Effector memory CD8-positive, alpha-beta T cell (primary cell): ENCODE results near the gene DISC1.

ENCODE experiments used
- ATAC-seq: fragments of 150-1000 bp; cut with Tn5 transposase; replicated peaks from 2 replicates; pipeline ENCODE4 v1.10.0; 2021; ENCODE audit warnings: mild to moderate bottlenecking, moderate library complexity
- DNase-seq, 3 experiments: peaks; one replicate each; pipeline ENCODE4 v3.0.0; 2021
- H3K27ac Mint-ChIP-seq, 2 donors: one replicate each; pipeline ENCODE4 v1.8.0; 2022; ENCODE audit warnings: mild to moderate bottlenecking in 2 of 2, mixed read lengths in 2 of 2, moderate library complexity in 2 of 2
- H3K27me3 Mint-ChIP-seq, 2 donors: one replicate each; pipeline ENCODE4 v1.8.0; 2022; ENCODE audit warnings: mixed read lengths in 2 of 2
- H3K36me3 Mint-ChIP-seq: one replicate; pipeline ENCODE4 v1.8.0; 2022; ENCODE audit warnings: mild to moderate bottlenecking, moderate library complexity, mixed read lengths; ENCODE audit not compliant: insufficient read depth
- H3K4me1 Mint-ChIP-seq, 2 donors: one replicate each; pipeline ENCODE4 v1.8.0; 2022; ENCODE audit warnings: low read depth in 2 of 2, mixed read lengths in 2 of 2
- H3K4me3 Mint-ChIP-seq, 2 donors: one replicate each; pipeline ENCODE4 v1.8.0; 2022; ENCODE audit warnings: mild to moderate bottlenecking in 2 of 2, mixed read lengths in 2 of 2, moderate library complexity in 2 of 2
- H3K9me3 Mint-ChIP-seq, 2 donors: one replicate each; pipeline ENCODE4 v1.8.0; 2022; ENCODE audit warnings: mixed read lengths in 2 of 2

Gene DISC1

DNA sequence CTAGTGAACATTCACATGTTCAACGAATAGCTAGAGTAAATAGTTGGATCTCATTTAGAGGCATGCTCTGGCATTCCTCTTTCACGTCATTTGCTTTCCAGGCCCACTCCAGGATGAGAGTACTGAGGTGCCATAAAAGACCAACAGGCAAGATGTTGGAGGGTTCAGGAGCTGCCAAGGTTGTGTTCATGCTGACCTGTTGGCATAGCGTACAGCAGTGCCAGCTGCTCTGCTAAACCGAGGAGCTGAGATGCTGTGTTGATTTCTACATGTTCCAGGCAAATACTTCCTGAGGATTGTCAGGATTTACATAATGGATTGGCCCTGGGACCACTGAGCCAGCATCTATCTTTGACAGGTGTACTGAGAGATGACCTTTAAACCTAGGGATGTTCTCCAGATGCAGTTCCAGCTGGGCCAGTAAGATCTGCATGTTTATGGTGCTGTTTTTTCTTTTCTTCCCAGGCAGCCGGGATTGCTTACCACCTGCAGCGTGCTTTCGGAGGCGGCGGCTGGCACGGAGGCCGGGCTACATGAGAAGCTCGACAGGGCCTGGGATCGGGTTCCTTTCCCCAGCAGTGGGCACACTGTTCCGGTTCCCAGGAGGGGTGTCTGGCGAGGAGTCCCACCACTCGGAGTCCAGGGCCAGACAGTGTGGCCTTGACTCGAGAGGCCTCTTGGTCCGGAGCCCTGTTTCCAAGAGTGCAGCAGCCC lies 66.9 kb downstream of the DISC1 start:
- Mint-ChIP-seq H3K4me1 (peaks cover 0 to 7% of the 10 kb centered on the region in 2 donors), H3K27ac (no peak overlapping the region), H3K36me3 (no peaks in the 10 kb centered on the region), H3K4me3 (no peak overlapping the region), H3K27me3 (no peaks in the 10 kb centered on the region), H3K9me3 (no peaks in the 10 kb centered on the region)
- ATAC-seq, result no peak
- no peak for DNase-seq

DNA sequence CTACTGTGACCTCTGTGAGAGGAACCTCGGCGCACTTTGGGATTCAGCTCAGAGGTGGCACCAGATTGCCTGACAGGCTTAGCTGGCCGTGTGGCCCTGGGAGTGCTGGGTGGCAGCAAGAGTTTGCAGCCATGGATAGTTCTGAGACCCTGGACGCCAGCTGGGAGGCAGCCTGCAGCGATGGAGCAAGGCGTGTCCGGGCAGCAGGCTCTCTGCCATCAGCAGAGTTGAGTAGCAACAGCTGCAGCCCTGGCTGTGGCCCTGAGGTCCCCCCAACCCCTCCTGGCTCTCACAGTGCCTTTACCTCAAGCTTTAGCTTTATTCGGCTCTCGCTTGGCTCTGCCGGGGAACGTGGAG lies 67.5 kb downstream of the DISC1 start:
- Mint-ChIP-seq H3K36me3 (no peaks in the 10 kb centered on the region), H3K27me3 (no peaks in the 10 kb centered on the region), H3K4me3 (no peak overlapping the region), H3K4me1 (peaks cover 0 to 7% of the 10 kb centered on the region in 2 donors), H3K27ac (no peak overlapping the region), H3K9me3 (no peaks in the 10 kb centered on the region)
- ATAC-seq, result no peak
- no peak for DNase-seq

DNA sequence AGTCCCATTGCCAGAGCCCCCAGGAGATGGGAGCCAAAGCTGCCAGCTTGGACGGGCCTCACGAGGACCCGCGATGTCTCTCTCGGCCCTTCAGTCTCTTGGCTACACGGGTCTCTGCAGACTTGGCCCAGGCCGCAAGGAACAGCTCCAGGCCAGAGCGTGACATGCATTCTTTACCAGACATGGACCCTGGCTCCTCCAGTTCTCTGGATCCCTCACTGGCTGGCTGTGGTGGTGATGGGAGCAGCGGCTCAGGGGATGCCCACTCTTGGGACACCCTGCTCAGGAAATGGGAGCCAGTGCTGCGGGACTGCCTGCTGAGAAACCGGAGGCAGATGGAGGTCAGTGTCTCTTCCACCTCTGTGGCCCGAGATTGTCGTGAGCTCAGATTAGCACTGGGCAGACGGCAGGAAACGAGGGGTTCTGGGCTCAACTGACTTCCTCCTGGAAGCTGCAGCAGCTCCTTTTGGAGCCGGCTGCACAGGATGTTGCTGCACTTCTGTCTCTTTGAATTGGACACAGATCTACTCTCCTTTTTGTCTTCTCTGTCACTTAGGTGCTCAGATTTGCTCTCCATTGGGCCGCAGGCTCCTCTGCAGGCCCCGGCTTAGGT lies 68.0 kb downstream of the DISC1 start:
- no peak for DNase-seq
- H3K4me3 Mint-ChIP-seq, result no peak overlapping the region
- ATAC-seq, result no peak
- H3K36me3 Mint-ChIP-seq, result no peaks in the 10 kb centered on the region
- peak overlapping the region in 1 of 2 donors; percentile 30 for H3K27ac Mint-ChIP-seq
- no peaks in the 10 kb centered on the region for H3K9me3 Mint-ChIP-seq
- H3K4me1 Mint-ChIP-seq, result peaks cover 2 to 10% of the 10 kb centered on the region in 2 donors
- no peaks in the 10 kb centered on the region for H3K27me3 Mint-ChIP-seq

DNA sequence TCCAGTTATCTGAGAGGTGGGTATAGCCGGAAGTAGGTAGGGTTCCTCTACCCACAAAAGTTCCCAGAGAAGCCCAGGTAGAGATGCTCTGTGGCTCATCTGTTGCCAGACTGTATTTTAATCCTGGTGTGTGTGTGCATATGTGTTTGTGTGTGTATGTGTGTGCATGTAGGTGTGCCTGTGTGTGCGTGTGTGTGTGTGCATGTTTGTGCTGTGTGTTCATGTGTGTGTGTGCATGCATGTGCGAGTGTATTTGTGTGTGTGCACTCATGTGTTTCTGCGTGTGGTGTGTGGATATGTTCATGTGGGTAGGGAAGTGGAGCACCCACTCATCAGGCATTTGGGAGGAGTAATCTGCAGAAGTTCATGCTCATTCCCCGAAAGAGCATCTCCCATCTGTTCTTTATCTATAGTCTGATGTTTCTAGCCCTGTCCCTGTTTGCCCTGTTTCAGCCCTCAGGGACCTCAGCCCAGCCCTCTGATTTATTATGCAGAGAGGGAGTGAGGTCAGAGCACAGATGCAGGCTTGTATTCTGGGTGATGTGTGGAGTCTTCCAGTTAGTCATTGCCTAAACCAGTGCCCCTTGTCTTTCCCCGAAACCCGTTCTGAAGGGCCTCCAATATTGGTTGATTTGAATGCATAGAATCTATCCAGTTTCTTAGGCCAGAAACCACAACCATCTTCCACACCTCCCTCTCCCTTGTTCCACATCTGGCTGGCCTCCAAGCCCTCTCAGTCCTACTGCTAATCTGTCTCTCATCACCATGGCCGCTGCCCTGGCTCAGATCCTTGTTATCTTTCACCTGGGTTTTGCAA lies 69.1 kb downstream of the DISC1 start:
- no peak for ATAC-seq
- no peak overlapping the region for H3K27ac Mint-ChIP-seq
- H3K36me3 Mint-ChIP-seq, result no peaks in the 10 kb centered on the region

DNA sequence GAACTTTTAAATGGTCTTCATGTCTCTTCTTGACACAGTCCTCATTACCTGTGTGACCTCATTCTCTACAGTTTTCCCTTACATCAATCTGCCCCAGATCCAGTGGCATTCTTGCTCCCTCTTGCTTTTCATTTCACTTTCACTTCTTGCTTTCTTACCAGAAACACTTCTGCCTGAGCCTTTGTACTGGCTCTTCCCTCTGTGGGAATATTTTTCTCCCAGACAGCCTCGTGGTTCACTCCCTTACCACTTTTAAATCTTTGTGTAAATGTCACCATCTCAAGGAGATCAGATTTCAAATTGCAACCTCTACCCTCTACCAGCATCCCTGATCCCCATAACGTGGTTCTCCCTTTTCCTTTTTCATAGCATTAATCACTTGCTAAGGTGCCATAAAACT lies 73.2 kb downstream of the DISC1 start:
- DNase-seq (no peak), ATAC-seq (no peak)
- Mint-ChIP-seq H3K27ac (peak overlapping the region in 1 of 2 donors; percentile 2), H3K36me3 (peaks cover 2% of the 10 kb centered on the region), H3K9me3 (no peaks in the 10 kb centered on the region), H3K4me3 (no peak overlapping the region), H3K27me3 (no peaks in the 10 kb centered on the region), H3K4me1 (peaks cover 8 to 11% of the 10 kb centered on the region in 2 donors)

More for the DNA sequence above, 69.1 kb downstream of the DISC1 start:
- Mint-ChIP-seq H3K9me3 (no peaks in the 10 kb centered on the region), H3K27me3 (no peaks in the 10 kb centered on the region), H3K4me1 (peaks cover 8 to 12% of the 10 kb centered on the region in 2 donors), H3K4me3 (no peak overlapping the region)
- no peak for DNase-seq

DNA sequence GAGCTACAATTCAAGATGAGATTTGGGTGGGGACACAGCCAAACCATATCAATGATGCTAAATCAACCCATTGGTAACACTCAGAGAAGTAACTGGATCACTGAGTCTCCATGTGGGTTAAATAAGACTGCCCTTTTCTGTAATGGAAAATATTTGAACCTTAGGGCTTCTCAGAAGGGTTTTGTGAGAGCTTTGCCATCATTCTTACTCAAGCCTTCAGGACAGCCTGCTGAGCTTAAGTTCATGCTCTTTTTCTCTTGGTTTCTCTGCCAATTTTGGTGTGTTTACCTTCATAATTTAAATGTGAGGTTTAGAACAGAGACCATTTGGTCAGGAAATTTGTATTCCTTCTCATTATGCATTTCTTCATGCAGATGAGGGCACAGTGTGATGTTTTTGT lies 74.7 kb downstream of the DISC1 start:
- H3K4me1 Mint-ChIP-seq, result peaks cover 8 to 9% of the 10 kb centered on the region in 2 donors
- no peak overlapping the region for H3K4me3 Mint-ChIP-seq
- no peaks in the 10 kb centered on the region for H3K27me3 Mint-ChIP-seq
- no peak overlapping the region for H3K27ac Mint-ChIP-seq
- H3K9me3 Mint-ChIP-seq, result no peaks in the 10 kb centered on the region
- H3K36me3 Mint-ChIP-seq, result peaks cover 2% of the 10 kb centered on the region
- DNase-seq (no peak), ATAC-seq (no peak)

DNA sequence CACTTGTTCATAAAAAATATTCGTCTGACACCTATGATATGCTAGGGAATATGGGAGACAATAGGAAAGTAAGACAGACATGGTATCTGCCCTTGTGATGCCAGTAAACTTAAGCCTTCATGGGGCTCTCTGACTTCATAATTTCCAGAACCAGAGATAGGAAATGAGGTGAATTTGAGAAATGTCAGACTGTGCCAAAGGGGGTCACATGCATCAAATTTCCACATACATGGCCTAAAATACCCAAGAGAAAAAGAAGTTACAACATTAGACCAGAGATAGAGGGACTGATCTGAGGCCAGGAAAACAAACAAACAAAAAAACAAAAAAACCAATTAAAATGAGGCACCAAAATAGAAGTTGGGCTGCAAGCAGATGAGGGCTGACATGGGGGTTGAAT lies 75.7 kb downstream of the DISC1 start:
- Mint-ChIP-seq H3K4me1 (peaks cover 8 to 9% of the 10 kb centered on the region in 2 donors), H3K27ac (no peak overlapping the region), H3K36me3 (peaks cover 2% of the 10 kb centered on the region)

DNA sequence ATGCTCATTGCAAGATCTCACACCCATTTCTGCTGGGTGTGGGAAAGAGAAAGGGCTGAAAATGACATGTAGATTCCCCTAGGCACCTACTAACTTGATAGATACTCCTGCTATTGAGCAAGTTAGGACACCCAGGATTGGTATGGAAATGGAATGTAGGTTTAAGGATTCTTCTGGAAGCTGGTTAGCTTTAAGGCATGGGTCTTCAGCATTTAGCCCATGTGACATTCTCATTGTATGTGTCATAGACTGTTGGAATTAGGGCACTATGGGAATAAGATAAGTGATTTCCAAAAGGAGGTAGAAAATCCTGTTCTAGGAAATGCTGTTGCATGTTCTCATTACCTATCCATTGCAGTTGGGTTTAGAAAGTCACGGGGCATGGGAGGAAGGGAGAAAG lies 76.2 kb downstream of the DISC1 start:
- Mint-ChIP-seq H3K36me3 (peaks cover 2% of the 10 kb centered on the region), H3K4me3 (no peak overlapping the region), H3K9me3 (no peaks in the 10 kb centered on the region), H3K27ac (no peak overlapping the region), H3K4me1 (peaks cover 8 to 9% of the 10 kb centered on the region in 2 donors), H3K27me3 (no peaks in the 10 kb centered on the region)
- DNase-seq, result no peak
- no peak for ATAC-seq

More for the DNA sequence above, 75.7 kb downstream of the DISC1 start:
- Mint-ChIP-seq H3K27me3 (no peaks in the 10 kb centered on the region), H3K4me3 (no peak overlapping the region), H3K9me3 (no peaks in the 10 kb centered on the region)
- DNase-seq, result no peak
- no peak for ATAC-seq

DNA sequence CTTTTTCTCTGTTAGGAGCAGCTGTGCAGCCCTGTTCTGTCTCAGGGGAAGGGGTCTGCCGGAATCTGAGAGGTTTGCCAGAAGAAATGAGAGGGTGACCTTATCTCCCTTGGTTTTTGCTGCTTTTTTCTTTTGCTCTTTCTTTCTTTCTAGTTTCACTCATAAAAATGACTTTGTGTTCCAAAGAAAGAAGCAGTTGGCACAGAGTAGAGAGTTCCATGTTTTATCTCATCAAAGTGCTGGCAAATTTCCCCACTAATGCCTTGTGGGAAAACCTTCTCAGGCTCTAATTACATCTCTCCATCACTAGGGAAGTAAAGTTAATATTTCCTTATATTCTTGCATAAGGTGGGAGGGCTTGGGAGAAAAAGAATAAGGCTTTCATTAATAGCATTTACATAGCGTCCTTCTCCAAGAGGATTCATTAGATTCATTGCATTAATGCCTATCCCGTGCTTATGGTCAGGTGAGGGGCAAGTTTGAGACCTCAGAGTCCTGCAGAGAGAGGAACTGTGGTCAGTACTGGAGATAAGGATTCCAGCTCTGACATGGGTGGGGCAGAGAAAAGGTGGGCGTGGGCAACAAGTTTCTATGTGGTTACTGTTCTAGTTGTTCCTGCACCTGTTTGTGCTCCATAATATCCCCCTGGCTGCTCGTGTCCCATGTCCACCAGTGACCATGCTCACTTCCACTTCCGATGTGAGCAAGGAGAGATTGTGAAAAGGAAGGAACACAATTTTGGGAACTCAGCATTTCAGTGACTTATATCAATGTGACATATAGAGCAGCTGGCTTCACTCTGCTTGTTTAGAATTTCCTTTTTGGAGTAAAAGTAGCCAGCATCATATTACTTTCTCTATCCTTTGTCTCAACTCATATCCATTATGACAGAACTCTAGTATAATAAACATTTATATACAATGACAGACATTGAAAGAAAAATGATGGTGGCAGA lies 79.5 kb downstream of the DISC1 start:
- Mint-ChIP-seq H3K4me3 (no peak overlapping the region), H3K27ac (no peak overlapping the region), H3K27me3 (no peaks in the 10 kb centered on the region), H3K4me1 (no peaks in the 10 kb centered on the region), H3K9me3 (no peaks in the 10 kb centered on the region), H3K36me3 (peaks cover 2% of the 10 kb centered on the region)
- ATAC-seq (no peak), DNase-seq (no peak)

DNA sequence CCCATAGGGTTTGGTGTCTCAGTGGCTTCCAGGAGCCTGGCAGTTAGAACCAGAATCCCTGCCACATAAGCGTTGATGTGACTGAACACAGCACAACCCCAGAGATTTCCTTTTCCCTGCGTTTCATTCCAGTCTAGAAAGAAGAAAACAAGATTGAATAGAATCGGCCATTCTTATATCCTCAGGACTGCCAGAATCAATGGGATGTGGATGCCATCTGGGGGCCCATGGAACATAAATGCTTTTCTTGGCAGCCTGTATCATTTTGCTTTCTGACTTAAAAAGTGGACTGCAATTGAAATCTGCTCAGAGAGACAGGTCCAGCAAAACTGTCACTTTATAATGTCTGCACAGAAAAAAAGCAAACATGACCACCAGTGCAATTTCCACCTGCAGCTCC lies 80.3 kb downstream of the DISC1 start:
- no peak overlapping the region for H3K4me3 Mint-ChIP-seq
- H3K27me3 Mint-ChIP-seq, result no peaks in the 10 kb centered on the region
- H3K9me3 Mint-ChIP-seq, result no peaks in the 10 kb centered on the region
- DNase-seq (no peak), ATAC-seq (no peak)
- H3K27ac Mint-ChIP-seq, result no peak overlapping the region
- H3K36me3 Mint-ChIP-seq, result peaks cover 2% of the 10 kb centered on the region
- H3K4me1 Mint-ChIP-seq, result no peaks in the 10 kb centered on the region

DNA sequence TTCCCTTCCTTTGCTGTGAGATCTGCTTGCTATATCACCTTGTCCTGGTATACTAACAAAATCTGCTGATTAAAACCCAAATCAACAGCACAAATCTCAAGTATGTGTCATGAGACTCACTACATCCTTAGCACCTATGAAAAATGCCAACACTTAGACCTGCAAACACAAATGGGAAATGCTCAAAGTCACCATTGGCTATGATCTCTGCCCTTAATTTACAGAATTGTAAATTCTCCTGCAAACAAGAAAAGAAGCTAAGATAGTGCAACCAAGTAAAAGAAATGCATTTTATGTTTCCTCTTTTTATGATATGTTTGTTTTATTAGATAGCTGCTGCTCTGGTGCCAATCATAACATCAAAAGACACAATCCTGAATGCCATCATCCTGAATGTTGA lies 80.8 kb downstream of the DISC1 start:
- ATAC-seq (no peak), DNase-seq (no peak)
- no peaks in the 10 kb centered on the region for H3K4me1 Mint-ChIP-seq
- no peak overlapping the region for H3K27ac Mint-ChIP-seq
- no peak overlapping the region for H3K4me3 Mint-ChIP-seq
- no peaks in the 10 kb centered on the region for H3K27me3 Mint-ChIP-seq
- H3K36me3 Mint-ChIP-seq, result peaks cover 2% of the 10 kb centered on the region
- H3K9me3 Mint-ChIP-seq, result peaks cover 0 to under 1% of the 10 kb centered on the region in 2 donors

DNA sequence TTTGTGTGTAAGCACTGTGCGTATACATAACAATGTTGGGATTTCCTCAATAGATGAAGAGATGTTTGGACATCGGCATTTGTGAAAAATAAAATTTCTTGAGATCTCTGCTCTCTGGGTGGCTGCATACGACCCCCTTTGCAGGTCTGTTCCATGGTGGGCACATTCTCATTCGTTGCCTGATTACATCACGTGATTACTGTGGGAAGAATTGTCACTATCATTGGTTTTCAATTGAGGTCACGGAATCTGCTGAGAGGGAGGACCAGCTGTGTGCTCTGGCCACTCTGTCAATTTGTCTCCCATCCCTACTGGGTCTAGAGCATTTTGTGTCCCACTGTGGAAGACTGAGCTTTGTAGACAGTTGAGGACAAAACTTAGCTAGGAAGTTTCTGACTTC lies 81.8 kb downstream of the DISC1 start:
- no peaks in the 10 kb centered on the region for H3K4me1 Mint-ChIP-seq
- no peak overlapping the region for H3K27ac Mint-ChIP-seq

DNA sequence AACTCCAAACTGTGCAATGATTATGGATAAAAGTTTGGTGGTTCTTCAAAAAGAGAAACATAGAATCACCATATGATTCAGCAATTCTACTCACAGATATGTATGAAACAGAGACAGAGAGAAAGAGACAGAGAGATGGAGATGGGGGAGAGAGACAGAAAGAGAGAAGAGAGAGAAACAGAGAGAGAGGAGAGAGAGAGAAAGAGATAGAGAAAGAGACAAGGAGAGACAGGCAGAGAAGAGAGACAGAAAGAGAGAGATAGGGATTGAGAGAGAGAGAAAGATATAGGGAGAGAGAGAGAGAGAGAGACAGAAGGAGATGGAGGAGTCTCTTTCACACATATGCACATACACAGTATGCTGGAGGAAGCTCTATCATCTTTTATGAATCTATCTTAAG lies 87.8 kb downstream of the DISC1 start:
- Mint-ChIP-seq H3K27me3 (peaks cover 0 to 18% of the 10 kb centered on the region in 2 donors), H3K4me3 (no peak overlapping the region), H3K27ac (no peak overlapping the region), H3K9me3 (peaks cover 0 to 12% of the 10 kb centered on the region in 2 donors), H3K4me1 (no peaks in the 10 kb centered on the region), H3K36me3 (no peaks in the 10 kb centered on the region)
- no peak for DNase-seq
- ATAC-seq, result no peak

More for the DNA sequence above, 81.8 kb downstream of the DISC1 start:
- Mint-ChIP-seq H3K9me3 (peaks cover 0 to 10% of the 10 kb centered on the region in 2 donors), H3K27me3 (peaks cover 0 to 8% of the 10 kb centered on the region in 2 donors), H3K4me3 (no peak overlapping the region), H3K36me3 (no peaks in the 10 kb centered on the region)
- no peak for DNase-seq
- no peak for ATAC-seq
